Uterus (tissue), 4 donors: ENCODE data around the gene ATP5F1C. TPM values are rescaled to one million over a fixed set of nuclear protein-coding genes. Genes with fewer than 3 reads are reported as not detected.

ENCODE experiments used
- DNase-seq, 2 donors: peaks; one replicate each; pipeline ENCODE4 v3.0.0-alpha.2; 2019 to 2020
- H3K27ac ChIP-seq, 2 donors: fragments of 200-600 bp; sonication (generic); 1 replicate in 1 of 2; 2 replicates in 1 of 2; pipeline ENCODE4 v1.5.1; 2016 to 2018
- H3K27me3 ChIP-seq, 2 donors: fragments of 200-600 bp; sonication (generic); one replicate each; pipeline ENCODE4 v1.5.1; 2018 to 2019; ENCODE audit warnings: control low read depth in 1 of 2
- H3K36me3 ChIP-seq, 2 donors: fragments of 200-600 bp; sonication (generic); one replicate each; pipeline ENCODE4 v1.5.1; 2019; ENCODE audit warnings: control low read depth in 1 of 2
- H3K4me1 ChIP-seq, 2 donors: fragments of 200-600 bp; sonication (generic); one replicate each; pipeline ENCODE4 v1.5.1; 2018 to 2019; ENCODE audit warnings: control low read depth in 1 of 2
- H3K4me3 ChIP-seq, 2 donors: fragments of 200-600 bp; sonication (generic); 1 replicate in 1 of 2; 2 replicates in 1 of 2; pipeline ENCODE4 v1.5.1; 2018 to 2019; ENCODE audit warnings: mild to moderate bottlenecking in 1 of 2
- H3K9me3 ChIP-seq, 2 donors: fragments of 200-600 bp; sonication (generic); one replicate each; pipeline ENCODE4 v1.5.1; 2019; ENCODE audit warnings: control low read depth in 1 of 2
- CTCF ChIP-seq, 4 experiments: fragments of 200-600 bp in 2 of 4; fragments of 450-650 bp in 2 of 4; sonication (generic) in 2 of 4; IDR thresholded peaks; one replicate each; pipeline ENCODE4 v1.5.1; 2016 to 2019; ENCODE audit warnings: antibody characterized with exemption in 4 of 4, mild to moderate bottlenecking in 2 of 4, moderate library complexity in 1 of 4
- POLR2A ChIP-seq, 2 donors: fragments of 450-650 bp; IDR thresholded peaks; one replicate each; pipeline ENCODE4 v1.6.1; 2016; ENCODE audit warnings: antibody characterized with exemption in 2 of 2, mild to moderate bottlenecking in 1 of 2, moderate library complexity in 1 of 2
- intact Hi-C: fragments of 100-400 bp; cut with DNase I; formaldehyde crosslinking; loops from one replicate; pipeline ENCODE4 v1.15.1; 2023; ENCODE audit warnings: low total_unique reads
- total RNA-seq, 4 donors: library from RNA; depleted of rRNA in 3 of 4; stranded (reverse); fragments of >200 nt in 3 of 4; gene quantifications; one replicate each; pipeline versions ENCODE4 v1.1.0 to v1.2.4, GENCODE V29; 2014 to 2023
- donor health status: DM: yes; HTN: yes; CAD: no.

Gene ATP5F1C
- total RNA-seq, 4 donors from 2014 or later, result 126 to 327 (median 230) TPM

GRCh38 chr10:7817576-7817975, 29.6 kb downstream of the ATP5F1C start:
- no peaks in the 10 kb centered on the region for H3K9me3 ChIP-seq
- no peak overlapping the region for H3K27ac ChIP-seq
- DNase-seq, result no peak
- H3K4me1 ChIP-seq, result peaks cover 0 to 5% of the 10 kb centered on the region in 2 donors
- peak overlapping the region; percentile 86 to 95 for H3K4me3 ChIP-seq
- intact Hi-C loops, result no loop called here
- no peaks in the 10 kb centered on the region for H3K27me3 ChIP-seq
- no peak for TF ChIP-seq CTCF (IDR thresholded peaks at IDR 0.05)
- TF ChIP-seq POLR2A (IDR thresholded peaks at IDR 0.05), result no peak
- H3K36me3 ChIP-seq, result no peaks in the 10 kb centered on the region

- Histone ChIP-seq H3K36me3 (no peaks in the 10 kb centered on the region), H3K4me1 (peaks cover 0 to 5% of the 10 kb centered on the region in 2 donors), H3K4me3 (peak overlapping the region; percentile 86 to 95), H3K9me3 (no peaks in the 10 kb centered on the region), H3K27ac (peak overlapping the region; percentile 45 to 68), H3K27me3 (no peaks in the 10 kb centered on the region)
- intact Hi-C loops, result no loop called here
- no peak for TF ChIP-seq CTCF (IDR thresholded peaks at IDR 0.05)
- no peak for TF ChIP-seq POLR2A (IDR thresholded peaks at IDR 0.05)
- DNase-seq, result no peak
Measured at GRCh38 chr10:7817984-7818294, 30.0 kb downstream of the ATP5F1C start.

- Histone ChIP-seq H3K36me3 (no peaks in the 10 kb centered on the region), H3K9me3 (no peaks in the 10 kb centered on the region), H3K27ac (peak within 1 kb of the TSS; percentile 68 to 77), H3K4me3 (peak within 1 kb of the TSS; percentile 86 to 95), H3K27me3 (no peaks in the 10 kb centered on the region), H3K4me1 (peaks cover 0 to 5% of the 10 kb centered on the region in 2 donors)
- TF ChIP-seq CTCF (IDR thresholded peaks at IDR 0.05), result peak in 2 of 4 experiments; percentile 6 to 25
- peak; percentile 31 to 54 for TF ChIP-seq POLR2A (IDR thresholded peaks at IDR 0.05)
- intact Hi-C loops, result no loop called here
- peak; percentile 87 to 91 for DNase-seq
Measured at GRCh38 chr10:7818295-7819120, 30.5 kb downstream of the ATP5F1C start, which contains the start of gene TAF3. Gene TAF3 (plus strand): TSS chr10:7818505. CDS start chr10:7818710, 205 bp downstream.

- Histone ChIP-seq H3K9me3 (no peaks in the 10 kb centered on the region), H3K4me3 (peak overlapping the region; percentile 86 to 95), H3K4me1 (peaks cover 0 to 5% of the 10 kb centered on the region in 2 donors), H3K27ac (peak overlapping the region in 1 of 2 donors; percentile 77), H3K27me3 (no peaks in the 10 kb centered on the region), H3K36me3 (no peaks in the 10 kb centered on the region)
- TF ChIP-seq POLR2A (IDR thresholded peaks at IDR 0.05), result no peak
- peak in 1 of 4 experiments; percentile 5 for TF ChIP-seq CTCF (IDR thresholded peaks at IDR 0.05)
- no peak for DNase-seq
- intact Hi-C loops, result no loop called here
Measured at GRCh38 chr10:7819121-7819460, 31.1 kb downstream of the ATP5F1C start.

GRCh38 chr10:7824251-7824650, 36.3 kb downstream of the ATP5F1C start:
- no peak overlapping the region for H3K27ac ChIP-seq
- no peak for DNase-seq
- no peaks in the 10 kb centered on the region for H3K27me3 ChIP-seq
- intact Hi-C loops, result no loop called here
- H3K36me3 ChIP-seq, result no peaks in the 10 kb centered on the region
- H3K4me1 ChIP-seq, result peaks cover 0 to 5% of the 10 kb centered on the region in 2 donors
- no peaks in the 10 kb centered on the region for H3K9me3 ChIP-seq
- no peak overlapping the region for H3K4me3 ChIP-seq
- TF ChIP-seq POLR2A (IDR thresholded peaks at IDR 0.05) (no peak), CTCF (IDR thresholded peaks at IDR 0.05) (no peak)
